Measurements from ENCODE around the gene SDK2. TPM values are rescaled to one million over a fixed set of nuclear protein-coding genes. Genes with fewer than 3 reads are reported as not detected.

Gene SDK2
- total and polyA plus RNA-seq, 2 of the 8 experiments (the other 6 are each of a cell fraction or from before 2014, with no cell fraction given): 3.9 to 4.1 TPM

- Histone ChIP-seq H3K18ac (ENCODE audit: extremely low read depth, low read length) (no peak overlapping the region), H3K23me2 (ENCODE audit: low read depth, low read length) (peaks cover 3% of the 10 kb centered on the region; the same call in 1 of the 2 replicates), H3K56ac (replicated peaks; ENCODE audit: insufficient read length, low read depth, low read length) (no peak overlapping the region), H2AK5ac (ENCODE audit: low read depth, low read length) (no peak overlapping the region), H2BK20ac (ENCODE audit: low read length) (no peak overlapping the region), H3K79me1 (ENCODE audit: low read depth, low read length) (no peaks in the 10 kb centered on the region), H3K9me3 (ENCODE audit: insufficient read depth in 2 of 2, low read depth in 1 of 2, low read length in 1 of 2) (no peaks in the 10 kb centered on the region), H4K91ac (replicated peaks; ENCODE audit: insufficient read length, low read length) (no peak overlapping the region), H3K23ac (ENCODE audit: insufficient read length) (no peak overlapping the region), H2BK120ac (replicated peaks; ENCODE audit: low read depth, low read length) (no peak overlapping the region), H4K8ac (ENCODE audit: extremely low read depth, insufficient read depth, low read length) (no peak overlapping the region), H3K14ac (ENCODE audit: insufficient read length) (no peak overlapping the region), H3K27ac (ENCODE audit: low read depth, low read length) (no peak overlapping the region), H2BK15ac (ENCODE audit: low read length) (no peak overlapping the region), H3K4me3 (ENCODE audit: extremely low read depth in 1 of 4, insufficient read depth in 2 of 4, low read depth in 3 of 4, low read length in 4 of 4) (no peak overlapping the region), H3K4me1 (replicated peaks in 1 of 4; ENCODE audit: control insufficient read depth in 3 of 4, insufficient read depth in 4 of 4, low read length in 3 of 4) (no peaks in the 10 kb centered on the region), H3K4me2 (ENCODE audit: insufficient read depth in 1 of 2, low read depth in 2 of 2, low read length in 2 of 2) (no peak overlapping the region), H4K20me1 (replicated peaks in 1 of 2; ENCODE audit: control insufficient read depth in 1 of 2, insufficient read depth in 2 of 2, low read length in 2 of 2) (peaks cover 0 to 5% of the 10 kb centered on the region in 2 experiments), H4K5ac (ENCODE audit: insufficient read length, low read depth, low read length) (no peak overlapping the region), H3K79me2 (ENCODE audit: control insufficient read depth in 1 of 2, insufficient read depth in 2 of 2, low read length in 2 of 2) (no peaks in the 10 kb centered on the region), H3K9ac (replicated peaks in 1 of 4; ENCODE audit: extremely low read depth in 1 of 4, low read depth in 3 of 4, low read length in 3 of 4) (no peak overlapping the region), H2BK5ac (ENCODE audit: low read depth, low read length) (no peak overlapping the region), H3K27me3 (replicated peaks in 1 of 4; ENCODE audit: control insufficient read depth in 3 of 4, extremely low read depth in 1 of 4, insufficient read depth in 3 of 4, low read length in 3 of 4) (no peaks in the 10 kb centered on the region; a peak in 2 of 7 replicates), H2BK12ac (ENCODE audit: low read depth, low read length) (no peak overlapping the region), H3K36me3 (ENCODE audit: control insufficient read depth in 2 of 4, insufficient read depth in 4 of 4, low read length in 3 of 4) (no peaks in the 10 kb centered on the region), H3K4ac (replicated peaks; ENCODE audit: insufficient read length, low read depth, low read length) (no peak overlapping the region), H2AFZ (ENCODE audit: low read length) (no peak overlapping the region)
- CTCF ChIA-PET (ENCODE audit: partially characterized antibody): interaction anchor here (1.0 kb wide), 1 partner anchor 9 kb away, joined by 4 read pairs; no protein-coding TSS in a partner anchor
- DNase-seq (ENCODE audit: low read depth in 1 of 2, low spot score in 2 of 2) (no peak), FAIRE-seq (no peak)
- 54% methylated on average over 2 of the region's 2 CpGs; no CpG with 5 or more reads in 1 of the 2 experiments for WGBS, 2 experiments (ENCODE audit: extremely low coverage in 1 of 2, insufficient coverage in 1 of 2, insufficient read length in 1 of 2, insufficient replicate concordance in 2 of 2, low coverage in 1 of 2, low lambda C conversion rate in 2 of 2, missing lambda C conversion rate in 1 of 2)
- POLR2A ChIA-PET (ENCODE audit: partially characterized antibody): no interaction called here
- TF ChIP-seq KDM4A (IDR thresholded peaks at IDR 0.05; ENCODE audit: low read depth, low read length, severe bottlenecking) (no peak), JUN (IDR thresholded peaks at IDR 0.05; ENCODE audit: low read depth, low read length) (no peak), ASH2L (IDR thresholded peaks at IDR 0.05; ENCODE audit: low read length) (no peak), MAX (IDR thresholded peaks at IDR 0.05) (0 out of 2 replicates have a peak, but pooled peaks have one; percentile 50), RNF2 (IDR thresholded peaks at IDR 0.05; ENCODE audit: borderline replicate concordance, low read depth, low read length, missing control alignments, poor library complexity, severe bottlenecking) (no peak), USF2 (IDR thresholded peaks at IDR 0.05; ENCODE audit: low read length) (peak; percentile 36; the same call in 1 of the 2 replicates)
Measured at GRCh38 chr17:73503560-73503959, 140.7 kb downstream of the SDK2 start.
